A673 (cell line): ENCODE data around the gene TAS2R16. TPM values are rescaled to one million over a fixed set of nuclear protein-coding genes. Genes with fewer than 3 reads are reported as not detected.

ENCODE experiments used
- BruUV-seq: library from RNA; stranded (reverse); fragments of 400-500 nt; replicated peaks from 2 replicates; lab custom pipeline; 2021; lab: Mats Ljungman, UMichigan
- CTCF ChIA-PET: fragments of 300-600 bp; sonication (Branson Sonifier 250); formaldehyde crosslinking; loops from one replicate; lab custom pipeline; 2022; ENCODE audit warnings: antibody characterized with exemption; lab: Charles Lee
- POLR2A ChIA-PET: fragments of 300-600 bp; sonication (Branson Sonifier 250); formaldehyde crosslinking; loops from one replicate; lab custom pipeline; 2022; ENCODE audit warnings: antibody characterized with exemption; ENCODE audit not compliant: low non-redundant PET; lab: Charles Lee
- DNase-seq: peaks from one replicate; pipeline ENCODE4 v3.0.0-alpha.2; 2015; ENCODE audit warnings: low spot score
- H3K27ac ChIP-seq: fragments of 200-600 bp; sonication (generic); 2 replicates; pipeline ENCODE4 v1.5.1; 2016; ENCODE audit warnings: mixed run types, low read depth, mild to moderate bottlenecking, mixed read lengths, antibody characterized with exemption, low read length; ENCODE audit not compliant: poor library complexity, severe bottlenecking
- H3K27me3 ChIP-seq: fragments of 200-600 bp; sonication (generic); replicated peaks from 2 replicates; pipeline ENCODE4 v1.6.1; 2017; ENCODE audit warnings: mixed run types, low read depth, mild to moderate bottlenecking, mixed read lengths, antibody characterized with exemption, low read length; ENCODE audit not compliant: insufficient read depth, poor library complexity
- H3K36me3 ChIP-seq: fragments of 200-600 bp; sonication (generic); 2 replicates; pipeline ENCODE4 v1.6.1; 2016; ENCODE audit warnings: mixed run types, mild to moderate bottlenecking, mixed read lengths, antibody characterized with exemption, low read length; ENCODE audit not compliant: insufficient read depth, poor library complexity, severe bottlenecking
- H3K4me1 ChIP-seq: fragments of 200-600 bp; sonication (generic); 2 replicates; pipeline ENCODE4 v1.6.1; 2017; ENCODE audit warnings: mixed run types, mild to moderate bottlenecking, mixed read lengths, antibody characterized with exemption, low read length; ENCODE audit not compliant: insufficient read depth, poor library complexity, severe bottlenecking
- H3K4me3 ChIP-seq: fragments of 200-600 bp; sonication (generic); 2 replicates; pipeline ENCODE4 v1.5.1; 2016; ENCODE audit warnings: low read depth, mixed run types, mild to moderate bottlenecking, mixed read lengths, low read length; ENCODE audit not compliant: poor library complexity, severe bottlenecking
- H3K9me3 ChIP-seq: fragments of 200-600 bp; sonication (generic); 2 replicates; pipeline ENCODE4 v1.6.1; 2016; ENCODE audit warnings: mixed run types, low read depth, mild to moderate bottlenecking, mixed read lengths, antibody characterized with exemption, low read length; ENCODE audit not compliant: poor library complexity, severe bottlenecking
- EZH2 ChIP-seq: fragments of 200-600 bp; sonication (generic); IDR thresholded peaks from 2 replicates; pipeline ENCODE4 v1.6.1; 2017; ENCODE audit warnings: borderline replicate concordance, low read depth, mild to moderate bottlenecking, mixed read lengths, antibody characterized with exemption, low read length; ENCODE audit not compliant: poor library complexity, severe bottlenecking
- intact Hi-C: fragments of 100-400 bp; cut with micrococcal nuclease; formaldehyde crosslinking; loops from one replicate; pipeline ENCODE4 v1.10.0; 2022; ENCODE audit not compliant: unreplicated experiment
- total RNA-seq: library from RNA; stranded (reverse); gene quantifications from 2 replicates; pipeline ENCODE4 v1.2.3, GENCODE V29; 2021
- TF ChIP-seq, protein P1 (sequence below): fragments of 300-800, 200-600 bp; sonication (generic); conservative IDR thresholded peaks from 2 replicates; pipeline ENCODE4 v1.5.1; 2017; ENCODE audit warnings: low read depth, mild to moderate bottlenecking, antibody characterized with exemption, low read length, moderate library complexity, mixed read lengths

The TAS2R16 gene
- total RNA-seq, 1 experiment from 2014 or later, result not detected

- no peaks in the 10 kb centered on the region for H3K36me3 ChIP-seq
- H3K27ac ChIP-seq, result peak overlapping the region; percentile 20
- TF ChIP-seq, protein P1, sequence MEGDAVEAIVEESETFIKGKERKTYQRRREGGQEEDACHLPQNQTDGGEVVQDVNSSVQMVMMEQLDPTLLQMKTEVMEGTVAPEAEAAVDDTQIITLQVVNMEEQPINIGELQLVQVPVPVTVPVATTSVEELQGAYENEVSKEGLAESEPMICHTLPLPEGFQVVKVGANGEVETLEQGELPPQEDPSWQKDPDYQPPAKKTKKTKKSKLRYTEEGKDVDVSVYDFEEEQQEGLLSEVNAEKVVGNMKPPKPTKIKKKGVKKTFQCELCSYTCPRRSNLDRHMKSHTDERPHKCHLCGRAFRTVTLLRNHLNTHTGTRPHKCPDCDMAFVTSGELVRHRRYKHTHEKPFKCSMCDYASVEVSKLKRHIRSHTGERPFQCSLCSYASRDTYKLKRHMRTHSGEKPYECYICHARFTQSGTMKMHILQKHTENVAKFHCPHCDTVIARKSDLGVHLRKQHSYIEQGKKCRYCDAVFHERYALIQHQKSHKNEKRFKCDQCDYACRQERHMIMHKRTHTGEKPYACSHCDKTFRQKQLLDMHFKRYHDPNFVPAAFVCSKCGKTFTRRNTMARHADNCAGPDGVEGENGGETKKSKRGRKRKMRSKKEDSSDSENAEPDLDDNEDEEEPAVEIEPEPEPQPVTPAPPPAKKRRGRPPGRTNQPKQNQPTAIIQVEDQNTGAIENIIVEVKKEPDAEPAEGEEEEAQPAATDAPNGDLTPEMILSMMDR, result no peak
- H3K9me3 ChIP-seq, result no peaks in the 10 kb centered on the region
- no peak overlapping the region for H3K4me3 ChIP-seq
- DNase-seq, result no peak
- intact Hi-C loops, result no loop called here
- CTCF ChIA-PET, result no interaction called here
- H3K4me1 ChIP-seq, result peaks cover 24% of the 10 kb centered on the region
- BruUV-seq, result no TSS peak
- H3K27me3 ChIP-seq, result no peaks in the 10 kb centered on the region
- POLR2A ChIA-PET, result interaction anchor here (0.7 kb wide), 1 partner anchor 8 kb away, joined by 3 read pairs; the partner anchor contains the start of gene TAS2R16
These were observed 8.0 kb downstream of the TAS2R16 start for GRCh38 chr7:122987463-122987862.

DNA sequence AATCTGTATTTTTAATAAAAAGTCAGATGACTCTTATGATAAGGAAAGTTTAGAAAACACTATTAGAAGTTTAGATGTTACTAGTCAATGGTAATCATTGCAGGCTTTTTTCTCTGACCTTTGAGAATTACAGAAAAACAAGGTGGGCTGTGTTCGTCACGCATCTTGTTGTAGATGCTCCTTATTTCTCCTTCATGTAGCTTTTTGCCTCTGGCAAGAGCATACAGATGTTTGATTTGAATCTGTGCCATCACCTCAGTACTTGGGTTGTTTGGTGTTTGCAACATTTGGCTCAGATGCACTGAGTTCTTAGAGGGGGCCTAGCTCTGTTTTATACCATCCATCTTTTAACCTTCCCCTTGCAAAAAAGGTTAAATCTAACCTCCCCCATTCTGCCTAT is 11.5 kb downstream of the TAS2R16 start:
- no peaks in the 10 kb centered on the region for H3K27me3 ChIP-seq
- no peak overlapping the region for H3K4me3 ChIP-seq
- no peaks in the 10 kb centered on the region for H3K36me3 ChIP-seq
- DNase-seq, result no peak
- intact Hi-C loops, result no loop called here
- TF ChIP-seq, protein P1, result no peak
- no peak for TF ChIP-seq EZH2
- peaks cover 29% of the 10 kb centered on the region for H3K4me1 ChIP-seq
- POLR2A ChIA-PET, result no interaction called here
- CTCF ChIA-PET, result no interaction called here
- H3K9me3 ChIP-seq, result no peaks in the 10 kb centered on the region
- BruUV-seq, result no TSS peak
- H3K27ac ChIP-seq, result peak overlapping the region; percentile 80

DNA sequence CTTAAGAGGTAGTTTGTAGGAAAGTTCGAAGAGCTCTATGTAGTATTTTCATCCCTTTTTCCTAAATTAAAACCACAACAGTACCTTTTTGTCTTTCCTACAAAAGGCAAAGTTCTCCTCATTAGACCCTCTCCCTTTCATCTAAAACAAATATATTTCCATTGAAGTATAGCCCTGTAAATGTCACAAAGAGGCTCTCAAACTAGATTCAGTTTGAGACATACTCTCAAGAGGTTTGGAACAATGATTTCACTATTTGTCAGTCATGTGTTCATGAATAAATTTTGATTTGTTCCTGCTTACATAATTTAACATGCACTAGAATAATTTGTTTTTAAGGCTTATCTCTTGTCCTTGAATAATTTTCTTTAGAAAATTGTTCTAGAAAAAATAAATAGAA is 12.2 kb downstream of the TAS2R16 start:
- Histone ChIP-seq H3K27ac (peak overlapping the region; percentile 80), H3K36me3 (no peaks in the 10 kb centered on the region), H3K27me3 (no peaks in the 10 kb centered on the region), H3K4me3 (no peak overlapping the region), H3K9me3 (no peaks in the 10 kb centered on the region), H3K4me1 (peaks cover 29% of the 10 kb centered on the region)
- CTCF ChIA-PET, result no interaction called here
- intact Hi-C loops, result no loop called here
- TSS peak; percentile 78 for BruUV-seq
- POLR2A ChIA-PET, result no interaction called here
- DNase-seq, result no peak
- TF ChIP-seq, protein P1, result no peak
